ENCODE measurements around the gene ZNF253. TPM values are rescaled to one million over a fixed set of nuclear protein-coding genes. Genes with fewer than 3 reads are reported as not detected.
A peak's percentile ranks its signal among the peaks of the same experiment; 100 is the strongest.
"Not testable (repeated sequence)": the region's sequence is repeated elsewhere in the genome, so short reads cannot be mapped to it uniquely, and the experiment has no call there.

The ZNF253 gene
- total RNA-seq, 1 donor from 2014 or later = 6.6 TPM

- DNase-seq (no peak), ATAC-seq (ENCODE audit: poor library complexity) (no peak)
- intact Hi-C loops (cut with DNase I) = no loop called here
Observed at GRCh38 chr19:19877724-19878123, 12.0 kb downstream of the ZNF253 start.

- no peak for ATAC-seq (ENCODE audit: poor library complexity)
- DNase-seq = no peak
- intact Hi-C loops (cut with DNase I) = no loop called here
Observed at GRCh38 chr19:19884583-19884982, 18.9 kb downstream of the ZNF253 start.

GRCh38 chr19:19892055-19892941 lies 26.6 kb downstream of the ZNF253 start:
- intact Hi-C loops (cut with DNase I) = not testable (repeated sequence)

GRCh38 chr19:19900139-19900728 lies 34.6 kb downstream of the ZNF253 start:
- no peak for DNase-seq
- ATAC-seq (ENCODE audit: poor library complexity) = no peak

More at GRCh38 chr19:19892055-19892941, 26.6 kb downstream of the ZNF253 start:
- DNase-seq; ATAC-seq (ENCODE audit: poor library complexity): not testable (repeated sequence)

GRCh38 chr19:19900729-19901444 lies 35.2 kb downstream of the ZNF253 start, which contains the start of gene ZNF93:
Gene ZNF93 (plus strand): TSS chr19:19900946. CDS start chr19:19901089, 143 bp downstream.
- intact Hi-C loops (cut with DNase I) = no loop called here
- DNase-seq (peak; percentile 95), ATAC-seq (ENCODE audit: poor library complexity) (peak; percentile 99)

More at GRCh38 chr19:19900139-19900728, 34.6 kb downstream of the ZNF253 start:
- intact Hi-C loops (cut with DNase I) = no loop called here

GRCh38 chr19:19907551-19907950 lies 41.9 kb downstream of the ZNF253 start:
- ATAC-seq (ENCODE audit: poor library complexity); DNase-seq; intact Hi-C loops (cut with DNase I): not testable (repeated sequence)

- ATAC-seq (ENCODE audit: poor library complexity) = no peak
- intact Hi-C loops (cut with DNase I) = no loop called here
- no peak for DNase-seq
Observed at GRCh38 chr19:19909654-19910053, 44.0 kb downstream of the ZNF253 start.

- intact Hi-C loops (cut with DNase I) = no loop called here
- DNase-seq = no peak
- no peak for ATAC-seq (ENCODE audit: poor library complexity)
Observed at GRCh38 chr19:19911150-19911549, 45.5 kb downstream of the ZNF253 start.

GRCh38 chr19:19914596-19914995 lies 48.9 kb downstream of the ZNF253 start:
- no peak for DNase-seq
- ATAC-seq (ENCODE audit: poor library complexity) = no peak
- intact Hi-C loops (cut with DNase I) = no loop called here

GRCh38 chr19:19930417-19930816 lies 64.7 kb downstream of the ZNF253 start:
- ATAC-seq (ENCODE audit: poor library complexity); intact Hi-C loops (cut with DNase I): not testable (repeated sequence)

GRCh38 chr19:19933432-19934314 lies 68.0 kb downstream of the ZNF253 start:
- intact Hi-C loops (cut with DNase I); DNase-seq; ATAC-seq (ENCODE audit: poor library complexity): not testable (repeated sequence)

More at GRCh38 chr19:19930417-19930816, 64.7 kb downstream of the ZNF253 start:
- peak; percentile 77 for DNase-seq

- intact Hi-C loops (cut with DNase I) = no loop called here
- no peak for ATAC-seq (ENCODE audit: poor library complexity)
Observed at GRCh38 chr19:19937403-19937802, 71.7 kb downstream of the ZNF253 start.

GRCh38 chr19:19938449-19938848 lies 72.8 kb downstream of the ZNF253 start:
- intact Hi-C loops (cut with DNase I) = no loop called here
- DNase-seq (no peak), ATAC-seq (ENCODE audit: poor library complexity) (no peak)

More at GRCh38 chr19:19937403-19937802, 71.7 kb downstream of the ZNF253 start:
- DNase-seq = no peak

GRCh38 chr19:19943848-19944582 lies 78.3 kb downstream of the ZNF253 start:
- ATAC-seq (ENCODE audit: poor library complexity) (no peak), DNase-seq (no peak)
- intact Hi-C loops (cut with DNase I) = loop anchor here (10.0 kb wide), 1 partner anchor 409 kb away; the partner anchor contains the start of gene CILP2
